ENCODE data around the gene SCN2B. TPM values are rescaled to one million over a fixed set of nuclear protein-coding genes. Genes with fewer than 3 reads are reported as not detected.

The SCN2B gene
- total RNA-seq, 2 experiments from 2014 or later: not detected

- H3K27me3 Mint-ChIP-seq: peaks cover 73% of the 10 kb centered on the region
- ATAC-seq (ENCODE audit: poor library complexity) (no peak), DNase-seq (no peak)
- Histone ChIP-seq H3K27me3 (ENCODE audit: control insufficient read depth in 1 of 2, insufficient read depth in 2 of 2, low read length in 2 of 2) (peaks cover 35 to 52% of the 10 kb centered on the region in 2 experiments), H3K4me1 (ENCODE audit: insufficient read depth, low read length) (peaks cover 30% of the 10 kb centered on the region), H3K27ac (ENCODE audit: low read depth in 1 of 2, low read length in 2 of 2) (no peak overlapping the region), H3K9me3 (ENCODE audit: control insufficient read depth in 1 of 2, insufficient read depth in 1 of 2, low read length in 2 of 2) (peaks cover 0 to 7% of the 10 kb centered on the region in 2 experiments), H3K4me3 (ENCODE audit: low read length) (no peak overlapping the region), H3K36me3 (ENCODE audit: insufficient read depth, low read length) (no peaks in the 10 kb centered on the region)
- no peaks in the 10 kb centered on the region for H3K9me3 Mint-ChIP-seq
- no peak overlapping the region for H3K4me3 Mint-ChIP-seq
- peaks cover 11% of the 10 kb centered on the region for H3K4me1 Mint-ChIP-seq (ENCODE audit: low read depth)
- CTCF ChIA-PET: interaction anchor here (1.2 kb wide), 1 partner anchor 27 kb away, joined by 3 read pairs; the partner anchor contains the start of gene SCN2B
- intact Hi-C loops (cut with DNase I, micrococcal nuclease): loop anchor here (5.0 kb wide), 3 partner anchors 253 to 508 kb away; partner anchors contain the start of genes ATP5MG (in 1 of the 2) and IFT46 (in 1 of the 2)
- no peak overlapping the region for H3K27ac Mint-ChIP-seq
- TF ChIP-seq CTCF (IDR thresholded peaks at IDR 0.05): no peak
- H3K36me3 Mint-ChIP-seq (ENCODE audit: low read depth): no peaks in the 10 kb centered on the region
- POLR2A ChIA-PET: no interaction called here
Observed at GRCh38 chr11:118149493-118149892, 26.9 kb downstream of the SCN2B start.

- POLR2A ChIA-PET: no interaction called here
- Histone ChIP-seq H3K9me3 (ENCODE audit: control insufficient read depth in 1 of 2, insufficient read depth in 1 of 2, low read length in 2 of 2) (peaks cover 0 to 7% of the 10 kb centered on the region in 2 experiments), H3K36me3 (ENCODE audit: insufficient read depth, low read length) (no peaks in the 10 kb centered on the region), H3K4me3 (ENCODE audit: low read length) (no peak overlapping the region), H3K27ac (ENCODE audit: low read depth in 1 of 2, low read length in 2 of 2) (no peak overlapping the region), H3K4me1 (ENCODE audit: insufficient read depth, low read length) (peaks cover 30% of the 10 kb centered on the region), H3K27me3 (ENCODE audit: control insufficient read depth in 1 of 2, insufficient read depth in 2 of 2, low read length in 2 of 2) (peaks cover 32 to 52% of the 10 kb centered on the region in 2 experiments)
- H3K27ac Mint-ChIP-seq: no peak overlapping the region
- H3K27me3 Mint-ChIP-seq: peaks cover 73% of the 10 kb centered on the region
- TF ChIP-seq CTCF (IDR thresholded peaks at IDR 0.05): no peak
- intact Hi-C loops (cut with DNase I, micrococcal nuclease): loop anchor here (5.0 kb wide), 3 partner anchors 253 to 508 kb away; partner anchors contain the start of genes ATP5MG (in 1 of the 2) and IFT46 (in 1 of the 2)
- H3K4me3 Mint-ChIP-seq: no peak overlapping the region
- no peak for ATAC-seq (ENCODE audit: poor library complexity)
- CTCF ChIA-PET: interaction anchor here (1.2 kb wide), 1 partner anchor 28 kb away, joined by 3 read pairs; the partner anchor contains the start of gene SCN2B
- DNase-seq: no peak
- no peaks in the 10 kb centered on the region for H3K36me3 Mint-ChIP-seq (ENCODE audit: low read depth)
- peaks cover 9% of the 10 kb centered on the region for H3K4me1 Mint-ChIP-seq (ENCODE audit: low read depth)
- H3K9me3 Mint-ChIP-seq: no peaks in the 10 kb centered on the region
Observed at GRCh38 chr11:118148856-118149255, 27.6 kb downstream of the SCN2B start.

DNA sequence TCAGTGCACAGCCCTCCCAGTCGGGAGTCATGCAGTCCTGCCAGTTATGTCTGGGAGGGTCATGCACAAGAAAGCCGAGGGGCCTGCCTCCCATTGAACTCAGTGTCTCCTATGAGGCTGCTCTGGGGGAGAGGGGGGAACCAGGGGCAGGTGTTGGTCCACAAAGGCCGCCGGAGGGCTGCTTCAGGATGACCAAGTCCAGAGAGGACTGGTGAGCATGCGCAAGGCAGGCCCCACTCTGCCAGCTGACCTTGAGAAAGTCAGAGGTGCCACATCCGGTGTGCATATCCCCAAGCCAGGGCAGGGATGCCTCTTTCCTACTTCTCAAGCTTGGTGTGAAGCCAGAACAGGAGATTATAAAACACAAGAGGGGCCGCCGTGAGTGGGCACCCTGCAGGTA, 28.2 kb downstream of the SCN2B start:
- intact Hi-C loops (cut with DNase I, micrococcal nuclease): loop anchor here (5.0 kb wide), 3 partner anchors 254 to 509 kb away; partner anchors contain the start of genes ATP5MG (in 1 of the 2) and IFT46 (in 1 of the 2)
- no peak for ATAC-seq (ENCODE audit: poor library complexity)

More for the DNA sequence above, 28.2 kb downstream of the SCN2B start:
- peaks cover 5% of the 10 kb centered on the region for H3K4me1 Mint-ChIP-seq (ENCODE audit: low read depth)
- H3K27me3 Mint-ChIP-seq: peaks cover 73% of the 10 kb centered on the region
- DNase-seq: no peak
- H3K9me3 ChIP-seq (ENCODE audit: control insufficient read depth in 1 of 2, insufficient read depth in 1 of 2, low read length in 2 of 2): peaks cover 0 to 7% of the 10 kb centered on the region in 2 experiments
- peaks cover 28 to 54% of the 10 kb centered on the region in 2 experiments for H3K27me3 ChIP-seq (ENCODE audit: control insufficient read depth in 1 of 2, insufficient read depth in 2 of 2, low read length in 2 of 2)
- H3K36me3 ChIP-seq (ENCODE audit: insufficient read depth, low read length): no peaks in the 10 kb centered on the region
- H3K4me3 ChIP-seq (ENCODE audit: low read length): no peak overlapping the region
- ChIA-PET CTCF (interaction anchor here (1.0 kb wide), 1 partner anchor 24 kb away, joined by 3 read pairs; no protein-coding TSS in a partner anchor), POLR2A (no interaction called here)
- no peak overlapping the region for H3K27ac Mint-ChIP-seq
- H3K4me1 ChIP-seq (ENCODE audit: insufficient read depth, low read length): peaks cover 24% of the 10 kb centered on the region
- no peak overlapping the region for H3K27ac ChIP-seq (ENCODE audit: low read depth in 1 of 2, low read length in 2 of 2)
- H3K9me3 Mint-ChIP-seq: no peaks in the 10 kb centered on the region
- no peak overlapping the region for H3K4me3 Mint-ChIP-seq
- H3K36me3 Mint-ChIP-seq (ENCODE audit: low read depth): no peaks in the 10 kb centered on the region
- no peak for TF ChIP-seq CTCF (IDR thresholded peaks at IDR 0.05)
